ENCODE measurements around the gene THOP1. TPM values are rescaled to one million over a fixed set of nuclear protein-coding genes. Genes with fewer than 3 reads are reported as not detected.

Gene THOP1
- total and polyA plus RNA-seq, 7 donors: 46.0 to 92.2 (median 59.0) TPM

GRCh38 chr19:2808129-2808941, 23.0 kb downstream of the THOP1 start:
- TF ChIP-seq, protein P1, sequence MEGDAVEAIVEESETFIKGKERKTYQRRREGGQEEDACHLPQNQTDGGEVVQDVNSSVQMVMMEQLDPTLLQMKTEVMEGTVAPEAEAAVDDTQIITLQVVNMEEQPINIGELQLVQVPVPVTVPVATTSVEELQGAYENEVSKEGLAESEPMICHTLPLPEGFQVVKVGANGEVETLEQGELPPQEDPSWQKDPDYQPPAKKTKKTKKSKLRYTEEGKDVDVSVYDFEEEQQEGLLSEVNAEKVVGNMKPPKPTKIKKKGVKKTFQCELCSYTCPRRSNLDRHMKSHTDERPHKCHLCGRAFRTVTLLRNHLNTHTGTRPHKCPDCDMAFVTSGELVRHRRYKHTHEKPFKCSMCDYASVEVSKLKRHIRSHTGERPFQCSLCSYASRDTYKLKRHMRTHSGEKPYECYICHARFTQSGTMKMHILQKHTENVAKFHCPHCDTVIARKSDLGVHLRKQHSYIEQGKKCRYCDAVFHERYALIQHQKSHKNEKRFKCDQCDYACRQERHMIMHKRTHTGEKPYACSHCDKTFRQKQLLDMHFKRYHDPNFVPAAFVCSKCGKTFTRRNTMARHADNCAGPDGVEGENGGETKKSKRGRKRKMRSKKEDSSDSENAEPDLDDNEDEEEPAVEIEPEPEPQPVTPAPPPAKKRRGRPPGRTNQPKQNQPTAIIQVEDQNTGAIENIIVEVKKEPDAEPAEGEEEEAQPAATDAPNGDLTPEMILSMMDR (IDR thresholded peaks at IDR 0.05): no peak
- no peak for ATAC-seq
- H3K27ac ChIP-seq: no peak overlapping the region
- H3K4me1 ChIP-seq: no peaks in the 10 kb centered on the region
- no peaks in the 10 kb centered on the region for H3K27me3 ChIP-seq (ENCODE audit: insufficient read depth in 3 of 3, low read length in 2 of 3)
- intact Hi-C loops (cut with DNase I): no loop called here
- peaks cover 0 to 55% of the 10 kb centered on the region in 2 donors for H3K36me3 ChIP-seq (ENCODE audit: insufficient read depth in 1 of 2, low read depth in 1 of 2)
- 94% methylated on average over 38 to 41 of the region's 41 CpGs for WGBS, 3 donors
- no peak for DNase-seq
- H3K9me3 ChIP-seq: no peaks in the 10 kb centered on the region
- H3K4me3 ChIP-seq: no peak overlapping the region

- Histone ChIP-seq H3K9me3 (no peaks in the 10 kb centered on the region), H3K27ac (no peak overlapping the region), H3K27me3 (ENCODE audit: insufficient read depth in 3 of 3, low read length in 2 of 3) (no peaks in the 10 kb centered on the region), H3K4me1 (no peaks in the 10 kb centered on the region), H3K36me3 (ENCODE audit: insufficient read depth in 1 of 2, low read depth in 1 of 2) (peaks cover 0 to 60% of the 10 kb centered on the region in 2 donors), H3K4me3 (no peak overlapping the region)
- intact Hi-C loops (cut with DNase I): no loop called here
- 85 to 91% (median 89%) methylated on average over 35 to 37 of the region's 37 CpGs for WGBS, 3 donors
- ATAC-seq: no peak
- TF ChIP-seq, protein P1 (IDR thresholded peaks at IDR 0.05): no peak
- no peak for DNase-seq
These were observed 24.3 kb downstream of the THOP1 start for GRCh38 chr19:2809387-2810140.

- Histone ChIP-seq H3K27ac (no peak overlapping the region), H3K9me3 (no peaks in the 10 kb centered on the region), H3K4me1 (no peaks in the 10 kb centered on the region), H3K36me3 (ENCODE audit: insufficient read depth in 1 of 2, low read depth in 1 of 2) (peaks cover 0 to 58% of the 10 kb centered on the region in 2 donors), H3K4me3 (no peak overlapping the region), H3K27me3 (ENCODE audit: insufficient read depth in 3 of 3, low read length in 2 of 3) (no peaks in the 10 kb centered on the region)
- TF ChIP-seq, protein P1 (IDR thresholded peaks at IDR 0.05): no peak
- DNase-seq: no peak
- ATAC-seq: no peak
- intact Hi-C loops (cut with DNase I): no loop called here
- WGBS, 3 donors: 93 to 95% (median 94%) methylated on average over 45 to 58 of the region's 58 CpGs
These were observed 25.1 kb downstream of the THOP1 start for GRCh38 chr19:2810141-2811091.

- intact Hi-C loops (cut with DNase I): no loop called here
- TF ChIP-seq, protein P1 (IDR thresholded peaks at IDR 0.05): no peak
- Histone ChIP-seq H3K9me3 (no peaks in the 10 kb centered on the region), H3K27me3 (ENCODE audit: insufficient read depth in 3 of 3, low read length in 2 of 3) (no peaks in the 10 kb centered on the region), H3K27ac (no peak overlapping the region), H3K36me3 (ENCODE audit: insufficient read depth in 1 of 2, low read depth in 1 of 2) (peaks cover 0 to 56% of the 10 kb centered on the region in 2 donors), H3K4me1 (no peaks in the 10 kb centered on the region), H3K4me3 (no peak overlapping the region)
- no peak for DNase-seq
- WGBS, 3 donors: 96 to 98% (median 96%) methylated on average over 20 of the region's 20 CpGs
- no peak for ATAC-seq
These were observed 26.0 kb downstream of the THOP1 start for GRCh38 chr19:2811221-2811722.
